ENCODE measurements around the gene HCAR2. TPM values are rescaled to one million over a fixed set of nuclear protein-coding genes. Genes with fewer than 3 reads are reported as not detected.
"Not testable (repeated sequence)": the region's sequence is repeated elsewhere in the genome, so short reads cannot be mapped to it uniquely, and the experiment has no call there.

Gene HCAR2
- total RNA-seq, 2 donors from 2014 or later: 0.35 TPM; not detected in 1

- no peak for ATAC-seq (ENCODE audit: insufficient number of reproducible peaks, low FRiP score, low read depth)
- no peaks in the 10 kb centered on the region for H3K36me3 ChIP-seq
- no peaks in the 10 kb centered on the region for H3K4me1 ChIP-seq (ENCODE audit: control insufficient read depth in 1 of 2, low read depth in 2 of 2)
- H3K9me3 ChIP-seq: no peaks in the 10 kb centered on the region
- no peak overlapping the region for H3K27ac ChIP-seq
- no peak overlapping the region for H3K4me3 ChIP-seq
- no peaks in the 10 kb centered on the region for H3K27me3 ChIP-seq (replicated peaks; ENCODE audit: insufficient read depth)
- DNase-seq (ENCODE audit: low spot score): no peak
- TF ChIP-seq, protein P1, sequence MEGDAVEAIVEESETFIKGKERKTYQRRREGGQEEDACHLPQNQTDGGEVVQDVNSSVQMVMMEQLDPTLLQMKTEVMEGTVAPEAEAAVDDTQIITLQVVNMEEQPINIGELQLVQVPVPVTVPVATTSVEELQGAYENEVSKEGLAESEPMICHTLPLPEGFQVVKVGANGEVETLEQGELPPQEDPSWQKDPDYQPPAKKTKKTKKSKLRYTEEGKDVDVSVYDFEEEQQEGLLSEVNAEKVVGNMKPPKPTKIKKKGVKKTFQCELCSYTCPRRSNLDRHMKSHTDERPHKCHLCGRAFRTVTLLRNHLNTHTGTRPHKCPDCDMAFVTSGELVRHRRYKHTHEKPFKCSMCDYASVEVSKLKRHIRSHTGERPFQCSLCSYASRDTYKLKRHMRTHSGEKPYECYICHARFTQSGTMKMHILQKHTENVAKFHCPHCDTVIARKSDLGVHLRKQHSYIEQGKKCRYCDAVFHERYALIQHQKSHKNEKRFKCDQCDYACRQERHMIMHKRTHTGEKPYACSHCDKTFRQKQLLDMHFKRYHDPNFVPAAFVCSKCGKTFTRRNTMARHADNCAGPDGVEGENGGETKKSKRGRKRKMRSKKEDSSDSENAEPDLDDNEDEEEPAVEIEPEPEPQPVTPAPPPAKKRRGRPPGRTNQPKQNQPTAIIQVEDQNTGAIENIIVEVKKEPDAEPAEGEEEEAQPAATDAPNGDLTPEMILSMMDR (IDR thresholded peaks at IDR 0.05): no peak
Measured at GRCh38 chr12:122684297-122684813, 18.8 kb downstream of the HCAR2 start.

- no peaks in the 10 kb centered on the region for H3K9me3 ChIP-seq
- TF ChIP-seq, protein P1 (IDR thresholded peaks at IDR 0.05): no peak
- no peak for ATAC-seq (ENCODE audit: insufficient number of reproducible peaks, low FRiP score, low read depth)
- H3K4me3 ChIP-seq: no peak overlapping the region
- no peaks in the 10 kb centered on the region for H3K4me1 ChIP-seq (ENCODE audit: control insufficient read depth in 1 of 2, low read depth in 2 of 2)
- H3K36me3 ChIP-seq: no peaks in the 10 kb centered on the region
- H3K27me3 ChIP-seq (replicated peaks; ENCODE audit: insufficient read depth): no peaks in the 10 kb centered on the region
- DNase-seq (ENCODE audit: low spot score): no peak
- no peak overlapping the region for H3K27ac ChIP-seq
Measured at GRCh38 chr12:122681814-122682213, 21.3 kb downstream of the HCAR2 start.

DNA sequence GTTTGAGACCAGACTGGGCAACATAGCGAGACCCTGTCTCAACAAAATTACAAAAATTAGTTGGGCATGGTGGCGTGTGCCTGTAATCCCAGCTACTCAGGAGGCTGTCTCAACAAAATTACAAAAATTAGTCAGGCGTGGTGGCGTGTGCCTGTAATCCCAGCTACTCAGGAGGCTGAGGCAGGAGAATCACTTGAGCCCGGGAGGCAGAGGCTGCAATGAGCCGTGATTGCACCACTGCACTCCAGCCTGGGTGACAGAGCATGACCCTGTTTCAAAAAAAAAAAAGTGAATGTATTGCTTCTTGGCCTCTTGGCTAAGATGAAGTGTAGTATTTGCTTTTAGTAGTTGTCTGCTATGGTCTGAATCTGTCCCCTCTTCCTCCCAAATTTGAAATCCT lies 22.2 kb downstream of the HCAR2 start:
- not testable (repeated sequence) for H3K36me3 ChIP-seq; H3K4me1 ChIP-seq (ENCODE audit: control insufficient read depth in 1 of 2, low read depth in 2 of 2); H3K27ac ChIP-seq; DNase-seq (ENCODE audit: low spot score); H3K4me3 ChIP-seq; ATAC-seq (ENCODE audit: insufficient number of reproducible peaks, low FRiP score, low read depth); H3K27me3 ChIP-seq (replicated peaks; ENCODE audit: insufficient read depth); H3K9me3 ChIP-seq

- not testable (repeated sequence) for H3K27me3 ChIP-seq (replicated peaks; ENCODE audit: insufficient read depth); DNase-seq (ENCODE audit: low spot score); H3K36me3 ChIP-seq; H3K9me3 ChIP-seq; ATAC-seq (ENCODE audit: insufficient number of reproducible peaks, low FRiP score, low read depth); H3K4me1 ChIP-seq (ENCODE audit: control insufficient read depth in 1 of 2, low read depth in 2 of 2); H3K4me3 ChIP-seq; H3K27ac ChIP-seq
Measured at GRCh38 chr12:122676781-122677180, 26.4 kb downstream of the HCAR2 start.

- ATAC-seq (ENCODE audit: insufficient number of reproducible peaks, low FRiP score, low read depth); H3K4me3 ChIP-seq; H3K9me3 ChIP-seq; H3K27ac ChIP-seq; DNase-seq (ENCODE audit: low spot score); H3K27me3 ChIP-seq (replicated peaks; ENCODE audit: insufficient read depth); H3K36me3 ChIP-seq; H3K4me1 ChIP-seq (ENCODE audit: control insufficient read depth in 1 of 2, low read depth in 2 of 2): not testable (repeated sequence)
Measured at GRCh38 chr12:122676015-122676414, 27.1 kb downstream of the HCAR2 start.

DNA sequence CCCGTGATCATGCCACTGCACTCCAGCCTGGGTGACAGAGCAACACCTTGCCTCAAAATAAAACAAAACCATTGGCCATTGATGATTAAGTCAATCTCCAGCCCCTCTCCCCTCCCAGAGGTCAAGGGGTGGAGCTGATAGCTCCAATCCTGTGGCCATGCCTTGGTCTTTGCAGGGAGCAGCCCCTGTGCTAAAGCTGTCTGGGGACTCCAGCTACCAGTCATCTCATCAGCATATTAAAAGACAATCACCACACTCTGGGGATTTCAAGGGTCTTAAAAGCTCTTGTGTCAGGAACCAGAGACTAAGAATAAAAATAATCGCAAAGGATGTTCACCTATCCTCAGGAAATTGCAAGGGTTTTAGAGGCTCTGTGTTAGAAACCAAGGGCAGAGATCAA lies 30.6 kb downstream of the HCAR2 start:
- TF ChIP-seq, protein P1 (IDR thresholded peaks at IDR 0.05): no peak

More for the DNA sequence above, 30.6 kb downstream of the HCAR2 start:
- no peaks in the 10 kb centered on the region for H3K27me3 ChIP-seq (replicated peaks; ENCODE audit: insufficient read depth)
- DNase-seq (ENCODE audit: low spot score): no peak
- no peak for ATAC-seq (ENCODE audit: insufficient number of reproducible peaks, low FRiP score, low read depth)
- no peaks in the 10 kb centered on the region for H3K9me3 ChIP-seq
- H3K4me1 ChIP-seq (ENCODE audit: control insufficient read depth in 1 of 2, low read depth in 2 of 2): no peaks in the 10 kb centered on the region
- H3K4me3 ChIP-seq: no peak overlapping the region
- no peak overlapping the region for H3K27ac ChIP-seq
- H3K36me3 ChIP-seq: no peaks in the 10 kb centered on the region
